ENCODE results near the gene DIS3L2.
"Not testable (repeated sequence)": the region's sequence is repeated elsewhere in the genome, so short reads cannot be mapped to it uniquely, and the experiment has no call there.

DIS3L2 gene

DNA sequence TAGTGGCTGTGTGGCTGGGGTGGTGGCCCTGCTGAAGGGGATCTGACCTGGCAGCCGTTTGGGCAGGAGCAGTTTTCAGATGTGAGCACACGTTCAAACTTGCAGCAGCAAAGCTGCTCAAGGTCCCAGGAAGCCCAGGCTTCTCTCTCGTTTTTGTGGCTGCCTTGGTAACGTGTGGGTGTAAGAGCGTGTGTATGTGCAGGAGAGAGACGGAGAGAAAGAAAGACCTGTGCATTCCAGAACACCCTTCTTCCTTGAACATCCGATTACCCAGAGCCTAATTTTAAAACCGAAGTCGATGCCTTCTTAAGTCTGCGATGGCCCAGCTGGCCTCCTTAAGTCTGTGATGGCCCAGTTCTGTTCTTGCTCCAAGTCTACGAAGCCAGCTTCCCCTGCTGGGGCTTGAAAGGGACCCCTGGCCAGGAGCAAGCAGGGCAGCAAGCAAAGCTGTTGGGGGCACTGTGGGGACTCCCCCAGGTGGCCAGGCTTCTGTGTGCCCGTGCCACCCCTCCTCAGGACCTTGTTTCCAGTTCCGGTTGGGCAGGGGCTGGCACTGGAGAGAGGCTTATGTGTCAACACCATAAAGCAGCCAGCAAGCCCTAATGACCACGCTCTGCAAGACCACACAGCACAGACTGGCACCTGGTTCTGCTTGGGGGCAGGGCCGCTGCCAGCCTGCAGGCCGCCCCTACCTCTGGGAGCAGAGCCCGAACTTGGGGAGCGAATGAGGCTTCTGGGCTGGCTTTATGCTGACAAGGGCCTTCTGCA lies 361.2 kb downstream of the DIS3L2 start:
- no peak for DNase-seq (ENCODE audit: low read depth)

DNA sequence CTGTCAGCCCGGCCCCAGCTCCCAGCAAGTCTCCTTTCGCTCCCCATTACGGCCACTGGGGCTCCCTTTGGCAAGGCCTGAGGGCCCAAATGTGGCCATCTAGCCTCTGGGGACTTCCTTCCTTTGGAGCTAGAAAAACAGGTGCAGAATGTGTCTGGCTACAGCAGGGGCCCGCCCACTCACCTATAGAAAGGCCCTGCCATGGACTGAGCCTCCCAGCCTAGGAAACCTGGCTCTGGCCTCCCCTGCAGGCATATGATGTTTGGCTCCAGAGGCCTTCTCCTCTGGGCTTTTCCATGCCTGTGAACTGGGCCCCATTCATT lies 361.8 kb downstream of the DIS3L2 start:
- DNase-seq (ENCODE audit: low read depth): no peak

DNA sequence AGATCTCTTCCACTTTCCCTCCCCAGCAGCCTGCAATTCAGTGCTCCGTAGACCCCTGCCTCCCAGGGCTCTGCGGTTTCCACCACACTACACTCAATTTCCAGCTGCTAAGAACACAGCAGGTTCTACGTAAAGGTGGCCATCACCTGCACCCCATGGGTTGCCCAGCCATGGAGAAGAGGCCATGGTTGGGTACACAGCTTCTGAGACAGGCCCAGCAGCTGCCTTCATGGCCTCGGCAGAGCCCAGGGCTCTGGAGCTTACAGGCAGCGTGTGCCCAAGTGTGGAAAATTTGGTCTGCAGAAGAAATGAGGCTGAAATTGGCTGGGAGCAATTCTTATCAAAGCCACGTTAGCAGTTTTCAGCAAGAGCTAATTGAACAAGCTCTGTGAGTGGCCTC lies 362.5 kb downstream of the DIS3L2 start:
- not testable (repeated sequence) for DNase-seq (ENCODE audit: low read depth)

DNA sequence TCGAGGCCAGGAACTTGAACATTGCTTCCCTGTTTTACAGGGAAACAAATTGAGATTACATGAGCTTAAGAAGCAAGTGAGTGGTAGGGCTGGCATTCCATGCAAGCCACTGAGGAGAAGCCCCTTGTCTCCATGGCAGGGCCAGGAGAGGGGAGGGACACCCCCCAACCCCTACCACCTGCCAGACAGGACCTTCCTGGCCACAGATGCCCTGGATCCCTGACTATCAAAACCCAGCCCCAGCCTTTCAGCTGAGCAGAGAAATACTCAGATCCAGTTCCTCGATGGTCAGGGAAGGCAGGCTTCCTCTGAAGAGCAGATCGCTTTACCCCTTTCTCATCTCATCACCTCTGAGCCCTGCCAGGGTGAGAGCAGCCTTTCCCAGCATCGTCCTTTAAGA lies 363.3 kb downstream of the DIS3L2 start:
- no peak for DNase-seq (ENCODE audit: low read depth)

DNA sequence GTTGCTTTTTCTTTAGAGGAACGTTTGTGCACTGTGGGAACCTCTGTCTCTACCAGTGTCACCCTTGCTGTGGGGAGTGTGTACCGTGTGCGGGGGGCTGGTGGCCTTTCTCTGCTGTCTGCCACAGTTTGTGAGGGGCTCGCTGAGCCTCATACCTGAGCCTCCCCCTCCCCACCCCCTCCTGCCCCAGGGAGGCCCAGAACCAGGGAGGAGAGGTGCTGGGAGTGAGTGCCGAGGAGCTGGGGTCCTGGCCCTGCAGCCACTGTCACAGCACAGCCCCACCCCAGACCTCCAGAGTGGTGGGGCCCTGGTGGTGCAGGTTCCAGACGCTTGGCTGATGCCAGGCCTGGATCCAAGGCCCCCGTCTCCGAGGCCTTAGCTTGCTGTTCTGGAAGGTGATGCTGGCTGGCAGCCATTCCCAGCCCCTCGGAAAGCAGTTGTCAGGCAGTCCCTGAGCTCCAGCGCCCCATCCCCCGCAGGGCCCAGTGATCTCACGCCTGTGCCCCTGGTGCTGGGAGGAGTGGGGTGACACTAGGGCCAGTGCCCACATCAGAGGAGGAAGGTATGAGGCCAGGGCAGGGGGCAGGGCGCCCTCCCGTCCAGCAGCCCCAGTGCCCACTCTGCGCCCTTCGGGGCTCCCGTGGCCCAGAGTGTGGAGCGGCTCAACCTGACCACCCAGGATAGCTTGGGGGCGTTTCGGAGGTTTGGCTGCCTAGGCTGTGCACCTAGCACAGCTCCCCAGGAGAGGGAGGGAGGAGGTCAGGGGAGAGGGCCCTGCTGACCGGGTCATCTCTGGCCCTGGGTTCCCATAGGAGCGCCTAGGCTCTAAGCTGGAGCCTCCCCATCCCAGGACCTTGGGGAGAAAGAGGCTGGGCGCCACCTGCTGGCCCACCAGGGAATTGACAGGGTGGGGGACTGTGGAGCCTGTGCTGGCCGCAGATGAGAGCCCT lies 364.1 kb downstream of the DIS3L2 start:
- DNase-seq (ENCODE audit: low read depth): no peak

DNA sequence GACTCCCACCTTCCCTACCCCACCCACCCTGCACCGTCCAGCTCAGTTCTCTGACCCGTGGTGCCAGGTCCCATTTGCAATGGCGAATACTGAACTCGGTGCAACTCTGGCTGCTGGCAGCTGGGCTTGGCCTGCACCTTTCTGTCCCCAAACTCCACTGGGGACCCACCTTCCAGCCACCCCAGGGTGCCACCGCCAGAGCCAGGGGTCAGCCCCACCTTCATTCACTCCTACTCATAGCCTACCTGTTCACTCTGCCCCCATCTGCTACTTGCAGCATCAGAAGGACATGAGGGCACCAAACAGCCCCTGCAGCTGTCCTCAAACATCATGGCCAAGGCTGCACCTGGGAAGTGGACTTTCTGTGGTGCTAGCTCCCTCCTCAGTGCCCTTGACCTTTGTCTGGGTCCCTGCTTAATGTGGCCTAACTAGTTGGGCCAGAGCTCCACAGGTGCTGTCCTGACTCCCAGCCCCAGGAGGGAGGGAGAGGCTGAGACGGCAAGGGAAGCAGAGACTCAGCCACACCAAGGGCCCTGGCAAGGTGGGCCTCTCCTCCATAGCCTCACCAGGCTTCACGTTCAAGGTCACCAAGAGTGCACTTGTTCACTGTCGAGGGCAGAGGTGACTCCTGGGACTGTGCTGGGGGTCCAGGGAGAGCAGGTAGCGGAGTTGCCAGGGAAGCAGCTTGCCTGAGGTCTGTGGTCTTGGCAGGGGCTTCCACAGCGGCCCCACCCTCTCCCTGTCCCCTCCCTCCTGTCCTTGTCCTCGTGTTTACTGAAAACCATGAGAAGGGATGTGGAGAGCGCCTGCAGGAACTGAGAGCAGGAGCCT lies 365.0 kb downstream of the DIS3L2 start:
- not testable (repeated sequence) for DNase-seq (ENCODE audit: low read depth)

DNA sequence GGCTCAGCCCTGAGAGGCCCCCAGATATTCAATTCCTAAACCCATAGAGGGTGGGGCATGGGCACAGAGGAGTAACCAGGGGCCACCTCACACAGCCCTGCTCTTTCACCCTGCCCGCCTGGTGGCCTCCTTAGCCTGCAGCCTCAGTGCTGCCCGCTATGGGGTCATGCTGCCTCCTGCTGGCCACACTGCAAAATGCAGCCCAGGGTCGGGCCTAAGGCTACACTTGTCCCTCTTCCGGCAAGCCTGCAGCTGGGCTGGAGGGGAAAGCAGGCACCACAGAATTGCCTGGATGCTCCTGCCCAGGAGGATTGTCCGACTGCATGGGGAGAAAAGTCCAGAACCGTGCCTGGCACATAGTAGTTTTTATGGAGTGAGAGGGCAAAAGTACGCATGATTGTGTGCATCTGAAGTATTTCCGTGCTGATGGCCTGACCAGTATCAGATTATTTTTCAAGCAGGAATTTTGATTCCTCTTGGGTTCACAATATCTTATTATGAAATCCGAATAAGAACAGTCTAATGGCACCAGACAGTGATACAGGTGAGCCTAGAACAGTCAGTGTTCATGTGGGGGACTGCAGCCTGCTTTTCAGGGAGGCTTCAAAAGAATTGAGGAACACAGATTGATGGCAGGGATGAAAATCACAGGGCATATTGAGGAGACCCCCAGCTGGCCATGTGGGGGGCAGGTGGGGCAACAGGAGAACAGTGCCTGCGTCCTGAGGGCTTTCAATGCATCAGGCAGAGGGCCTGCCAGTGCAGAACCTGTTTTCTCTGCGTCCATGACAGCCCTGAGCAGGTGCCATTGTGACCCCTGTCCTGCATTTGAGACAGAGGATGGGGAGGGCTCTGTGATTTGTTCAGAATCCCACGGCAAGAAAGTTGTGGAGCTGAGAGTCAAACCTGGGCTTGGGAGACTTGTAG lies 365.9 kb downstream of the DIS3L2 start:
- peak; percentile 23 for DNase-seq (ENCODE audit: low read depth)

DNA sequence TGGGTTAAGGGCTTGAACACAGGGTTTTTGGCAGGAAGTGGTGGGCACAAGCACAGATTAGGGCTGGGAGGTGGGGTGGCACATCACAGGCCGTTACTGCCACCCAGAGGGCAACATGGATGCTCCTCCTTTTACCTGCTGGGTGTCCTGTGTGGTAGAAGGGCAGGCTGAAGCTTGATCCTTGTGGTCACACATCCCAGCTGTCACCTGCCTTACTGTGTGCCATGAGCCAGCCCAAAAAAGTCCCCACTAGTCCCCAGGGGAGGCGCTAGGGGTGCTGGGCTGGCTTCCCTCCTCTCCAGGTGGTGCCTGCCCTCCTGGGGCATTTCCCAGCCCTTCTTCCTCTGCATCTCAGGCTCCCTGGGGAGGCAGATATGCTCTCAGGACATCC lies 366.5 kb downstream of the DIS3L2 start:
- DNase-seq (ENCODE audit: low read depth): no peak

DNA sequence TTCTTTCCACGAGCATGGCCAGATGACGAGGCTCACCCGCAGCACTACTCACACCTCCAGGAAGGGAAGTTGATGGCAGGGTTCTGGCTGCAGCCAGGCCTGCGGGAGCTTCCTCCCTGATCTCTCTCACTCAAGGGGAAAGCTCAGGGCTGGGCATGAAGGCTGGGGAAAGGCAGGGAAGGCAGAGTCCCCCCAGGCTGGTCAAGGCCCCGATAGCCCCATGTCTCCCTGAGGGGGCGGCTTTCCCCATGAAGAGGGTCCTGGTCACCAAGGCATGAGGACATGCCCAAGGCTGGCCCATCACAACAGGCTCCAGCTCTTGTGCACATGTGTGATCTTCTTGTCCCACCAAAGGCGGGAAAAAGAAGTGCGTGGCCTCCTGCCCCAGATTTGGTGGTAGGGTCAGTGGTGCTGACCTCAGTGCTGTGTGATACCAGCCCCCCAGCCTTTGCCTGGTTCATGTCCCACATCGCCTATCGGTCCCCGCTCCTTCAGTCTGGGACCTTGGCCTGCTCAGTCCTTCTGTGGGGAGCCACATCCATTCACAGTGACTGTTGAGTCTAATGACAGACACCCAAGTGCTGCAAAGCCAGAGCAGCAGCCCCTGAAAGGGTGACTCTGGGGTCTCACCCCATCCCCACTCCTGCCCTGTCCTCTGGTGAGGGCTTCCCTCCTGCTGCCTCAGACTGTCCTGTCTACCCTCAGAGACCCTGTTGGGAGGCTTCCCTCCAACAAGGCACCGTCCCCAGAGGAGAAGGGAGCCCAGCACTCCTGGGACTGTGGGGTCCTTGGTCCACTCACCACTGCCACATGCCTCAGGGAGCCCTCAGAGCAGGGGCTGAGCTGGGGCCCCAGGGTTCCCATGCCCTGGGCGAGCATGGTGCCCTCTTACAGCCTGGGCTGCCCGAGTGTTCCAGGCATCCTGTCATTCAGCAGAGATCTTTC lies 367.3 kb downstream of the DIS3L2 start:
- no peak for DNase-seq (ENCODE audit: low read depth)

DNA sequence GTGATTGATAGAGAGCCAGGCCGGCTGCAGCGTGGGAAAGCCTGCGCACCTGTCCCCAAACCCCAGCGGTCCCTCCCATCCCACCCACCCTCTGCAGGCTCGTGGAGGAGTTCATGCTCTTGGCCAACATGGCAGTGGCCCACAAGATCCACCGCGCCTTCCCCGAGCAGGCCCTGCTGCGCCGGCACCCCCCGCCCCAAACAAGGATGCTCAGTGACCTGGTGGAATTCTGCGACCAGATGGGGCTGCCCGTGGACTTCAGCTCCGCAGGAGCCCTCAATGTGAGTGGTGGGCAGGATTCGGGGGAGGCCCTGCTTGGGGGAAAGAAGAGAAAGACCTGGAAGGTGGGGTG lies 368.2 kb downstream of the DIS3L2 start:
- no peak for DNase-seq (ENCODE audit: low read depth)

DNA sequence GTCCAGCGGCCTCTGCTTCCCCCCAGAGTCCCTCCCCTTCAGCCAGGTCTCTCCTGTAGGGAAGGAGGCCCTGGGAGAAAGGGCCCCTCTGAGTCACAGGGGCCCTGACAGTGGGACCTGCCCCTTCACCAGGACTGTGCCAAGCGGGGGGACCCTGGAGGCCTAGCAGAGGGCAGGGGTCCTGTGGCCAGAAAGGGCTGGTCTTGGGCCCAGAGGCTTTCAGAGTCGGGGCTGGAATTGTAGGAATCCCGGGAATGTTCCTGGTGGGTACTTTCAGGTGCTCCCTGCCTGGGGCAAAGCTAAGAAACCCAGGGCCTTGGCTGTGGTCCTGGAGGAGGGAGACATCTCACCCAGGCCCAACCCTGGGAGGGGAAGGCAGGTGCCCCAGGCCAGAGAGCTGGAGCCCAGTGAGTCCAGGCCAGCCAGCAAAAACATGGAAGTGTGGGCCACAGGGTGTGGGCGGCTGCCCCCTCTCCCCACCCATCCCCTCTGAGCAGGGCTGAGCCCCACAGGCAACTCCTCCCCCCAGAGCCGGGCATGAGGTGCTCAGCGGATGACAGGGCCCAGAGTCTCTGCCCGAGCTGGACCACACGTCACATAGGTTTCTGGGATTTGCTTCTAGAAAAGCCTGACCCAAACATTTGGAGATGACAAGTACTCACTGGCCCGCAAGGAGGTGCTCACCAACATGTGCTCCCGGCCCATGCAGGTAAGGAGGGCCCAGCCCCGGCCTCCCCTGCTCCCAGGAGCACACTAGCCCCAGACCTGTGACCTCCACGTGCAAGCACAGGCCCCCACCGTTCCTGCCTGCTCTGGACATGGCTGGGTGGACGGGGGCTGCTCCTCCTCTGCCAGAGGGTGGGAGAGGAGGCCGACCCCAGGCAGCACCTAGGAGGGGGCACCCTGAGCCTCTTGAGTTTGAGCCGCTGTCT lies 368.8 kb downstream of the DIS3L2 start:
- no peak for DNase-seq (ENCODE audit: low read depth)

DNA sequence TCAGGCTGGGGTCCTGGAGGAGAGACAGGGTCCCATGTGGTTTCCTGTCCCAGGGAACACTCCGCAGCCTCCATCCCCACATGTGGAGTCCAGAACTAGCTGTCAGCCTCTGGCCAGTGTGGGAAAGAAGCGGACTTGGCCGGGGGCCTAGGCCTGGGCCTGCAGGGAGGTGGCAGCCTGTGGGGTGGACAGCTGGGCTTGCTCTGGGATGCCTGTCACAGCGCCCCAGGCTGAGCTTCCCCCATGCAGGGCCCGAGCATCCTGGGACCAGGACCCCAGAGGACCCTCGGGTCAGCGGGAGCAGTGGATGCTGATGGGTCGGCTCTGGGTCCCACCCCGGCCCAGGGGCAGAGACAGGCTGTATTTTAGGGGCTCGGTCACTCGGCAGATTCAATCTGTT lies 369.5 kb downstream of the DIS3L2 start:
- not testable (repeated sequence) for DNase-seq (ENCODE audit: low read depth)

DNA sequence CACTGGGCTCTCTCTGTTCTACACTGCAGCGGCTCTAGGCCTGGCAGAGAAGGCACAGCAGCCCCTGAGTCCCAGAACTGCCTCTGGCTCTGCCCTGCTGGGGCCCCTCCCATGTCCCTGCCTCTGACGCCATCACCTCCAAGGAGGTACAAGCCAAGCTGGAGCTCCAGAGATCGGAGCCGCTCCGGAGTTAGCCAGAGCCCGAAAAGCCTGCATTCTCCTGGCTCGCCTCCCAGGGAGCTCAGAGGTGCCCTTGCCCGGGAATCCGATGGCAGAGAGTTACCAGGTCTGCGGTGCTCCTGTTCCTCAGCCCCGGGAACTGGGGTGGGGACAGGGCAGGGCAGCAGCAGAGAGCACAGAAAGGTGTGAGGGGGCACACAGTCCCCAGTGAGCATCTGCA lies 370.1 kb downstream of the DIS3L2 start:
- DNase-seq (ENCODE audit: low read depth): not testable (repeated sequence)

DNA sequence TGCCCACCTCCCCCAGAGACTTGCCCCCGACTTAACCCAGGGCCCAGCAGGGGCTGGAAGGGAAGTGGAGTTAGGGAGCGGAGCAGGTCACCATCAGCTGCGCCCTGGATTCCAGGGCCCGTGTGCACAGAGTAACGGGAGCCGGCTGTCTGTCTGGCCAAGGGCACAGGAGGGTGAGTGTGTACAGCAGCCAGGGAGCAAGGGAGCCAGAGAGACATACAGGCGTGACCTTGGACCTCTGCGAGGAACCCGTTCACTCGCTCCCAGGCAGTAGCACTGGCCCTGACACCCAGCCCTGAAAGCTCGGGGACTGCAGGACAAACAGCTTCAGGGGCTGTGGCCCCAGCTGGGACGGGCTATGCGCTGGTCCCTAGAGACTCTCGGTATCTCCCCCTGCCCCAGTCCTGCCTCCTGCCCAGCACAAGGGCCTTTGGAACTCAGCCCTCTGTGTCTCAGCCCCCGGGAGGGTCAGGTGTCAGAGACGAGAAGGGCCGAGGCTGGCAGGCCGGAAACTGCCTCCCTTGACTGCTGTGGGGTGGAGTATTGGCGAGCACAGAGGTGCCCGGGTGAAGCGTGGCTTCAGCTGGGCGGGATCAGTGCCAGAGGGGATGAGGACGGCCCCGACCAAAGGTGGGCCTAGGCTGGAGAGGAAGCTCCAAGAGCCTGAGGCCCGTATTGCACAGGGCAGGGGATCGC lies 370.9 kb downstream of the DIS3L2 start:
- not testable (repeated sequence) for DNase-seq (ENCODE audit: low read depth)

DNA sequence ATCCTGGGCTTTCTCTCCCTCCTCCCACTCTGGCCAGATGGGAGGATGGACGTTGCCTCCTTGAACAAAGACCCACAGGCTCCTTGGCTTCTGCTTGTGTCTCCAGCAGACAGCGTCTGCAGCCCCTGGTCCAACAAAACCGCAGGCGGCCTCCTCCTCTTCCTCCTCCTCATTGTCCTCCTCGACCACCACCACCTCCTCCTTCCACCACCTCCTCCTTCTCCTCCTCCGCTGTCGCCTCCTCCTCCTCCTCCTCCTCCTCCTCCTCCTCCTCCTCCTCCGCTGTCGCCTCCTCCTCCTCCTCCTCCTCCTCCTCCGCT lies 371.4 kb downstream of the DIS3L2 start:
- no peak for DNase-seq (ENCODE audit: low read depth)

DNA sequence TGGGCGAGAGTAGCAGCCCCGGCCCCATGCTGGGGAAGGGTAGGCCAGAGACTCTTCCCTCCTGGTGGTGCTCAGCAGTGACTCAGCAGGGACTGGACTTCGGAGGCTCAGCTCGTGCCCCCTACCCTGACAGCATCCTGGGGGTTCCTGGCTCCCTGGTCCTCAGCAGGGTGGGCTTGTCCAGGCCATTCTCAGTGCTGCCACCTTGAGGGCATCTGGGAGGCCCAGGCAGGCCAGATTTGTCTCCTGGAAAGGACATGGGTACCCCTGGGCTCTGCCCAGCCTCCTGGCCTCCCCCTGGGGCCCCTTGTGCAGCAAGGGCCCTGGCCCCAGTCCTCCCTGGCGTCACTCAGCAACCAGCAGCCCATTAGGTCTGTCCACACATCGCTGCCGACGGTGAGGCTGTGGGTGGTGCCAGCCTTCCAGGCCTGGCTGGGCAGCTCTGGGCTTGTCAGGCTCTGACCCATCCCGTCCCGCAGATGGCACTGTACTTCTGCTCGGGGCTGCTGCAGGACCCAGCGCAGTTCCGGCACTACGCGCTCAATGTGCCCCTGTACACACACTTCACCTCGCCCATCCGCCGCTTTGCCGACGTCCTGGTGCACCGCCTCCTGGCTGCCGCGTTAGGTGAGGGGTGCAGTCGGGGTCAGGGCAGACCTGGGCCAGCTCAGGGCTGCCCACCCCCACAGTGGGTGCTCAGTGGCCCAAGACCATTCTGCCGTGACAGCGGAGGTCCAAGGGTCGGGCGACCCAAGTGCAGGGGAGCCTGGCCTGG lies 372.0 kb downstream of the DIS3L2 start:
- no peak for DNase-seq (ENCODE audit: low read depth)

DNA sequence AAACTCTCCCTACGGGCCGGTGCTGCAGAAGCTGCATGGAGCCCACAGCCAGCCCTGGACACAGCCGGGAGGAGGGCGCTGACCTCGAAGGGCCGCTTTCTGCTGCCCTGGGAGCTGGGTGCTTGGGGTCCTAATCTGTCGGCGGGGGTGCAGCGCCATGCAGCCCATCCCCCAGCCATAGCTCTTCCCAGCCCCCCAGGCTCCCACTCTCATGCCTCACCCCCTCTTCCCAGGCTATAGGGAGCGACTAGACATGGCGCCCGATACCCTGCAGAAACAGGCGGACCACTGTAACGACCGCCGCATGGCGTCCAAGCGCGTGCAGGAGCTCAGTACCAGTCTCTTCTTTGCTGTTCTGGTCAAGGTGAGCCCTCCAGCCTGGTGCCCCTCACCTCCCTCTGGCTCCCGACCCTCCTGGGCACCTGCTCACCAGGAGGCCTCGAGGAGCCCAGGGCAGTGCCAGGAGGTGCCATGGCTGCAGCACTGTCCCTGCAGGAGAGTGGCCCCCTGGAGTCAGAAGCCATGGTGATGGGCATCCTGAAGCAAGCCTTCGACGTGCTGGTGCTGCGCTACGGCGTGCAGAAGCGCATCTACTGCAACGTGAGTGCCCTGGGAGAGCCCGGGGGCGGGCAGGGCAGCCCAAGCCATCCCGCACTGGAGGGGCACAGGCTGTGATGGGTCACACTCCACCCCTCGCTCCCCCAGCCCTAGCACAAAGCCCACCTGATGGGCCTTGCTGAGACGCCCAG lies 372.8 kb downstream of the DIS3L2 start:
- not testable (repeated sequence) for DNase-seq (ENCODE audit: low read depth)

Measured in fibroblast of the conjunctiva (primary cell).